NCI-H2107 (cell line): ENCODE measurements around the gene ARHGEF1.
"Not testable (repeated sequence)": the region's sequence is repeated elsewhere in the genome, so short reads cannot be mapped to it uniquely, and the experiment has no call there.

Experiments
- DNase-seq: peaks from one replicate; lab custom pipeline; 2025; lab: John Stamatoyannopoulos, UW

The ARHGEF1 gene

DNA sequence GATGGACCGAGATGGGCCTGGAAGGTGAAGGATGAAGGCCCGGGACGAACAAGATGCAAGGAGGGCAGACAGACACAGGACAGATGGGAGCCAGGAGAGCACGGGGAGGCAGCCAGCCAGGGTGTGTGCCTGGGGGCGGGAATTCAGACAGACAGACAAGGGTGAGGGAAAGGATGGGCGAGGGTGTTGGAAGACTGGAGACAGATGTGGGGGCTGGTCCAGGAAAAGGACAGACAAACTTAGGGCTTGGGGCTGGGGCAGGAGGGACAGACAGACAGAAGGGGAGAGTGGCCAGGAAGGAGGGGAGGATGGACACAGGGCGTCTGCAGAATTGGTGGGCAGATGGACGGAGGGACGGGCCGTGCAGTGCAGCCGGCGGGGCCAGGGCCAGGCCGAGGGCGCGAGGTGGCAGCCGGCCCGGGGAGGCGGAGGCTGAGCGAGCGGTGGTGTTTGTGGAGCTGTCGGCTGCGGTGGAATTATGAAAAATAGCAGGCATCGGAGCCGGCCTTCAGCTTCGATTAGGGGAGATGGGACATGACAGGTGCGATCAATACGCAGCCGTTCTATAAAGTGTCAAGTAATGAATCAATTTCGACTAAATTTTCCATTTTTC, 49.8 kb downstream of the ARHGEF1 start:
- no peak for DNase-seq

DNA sequence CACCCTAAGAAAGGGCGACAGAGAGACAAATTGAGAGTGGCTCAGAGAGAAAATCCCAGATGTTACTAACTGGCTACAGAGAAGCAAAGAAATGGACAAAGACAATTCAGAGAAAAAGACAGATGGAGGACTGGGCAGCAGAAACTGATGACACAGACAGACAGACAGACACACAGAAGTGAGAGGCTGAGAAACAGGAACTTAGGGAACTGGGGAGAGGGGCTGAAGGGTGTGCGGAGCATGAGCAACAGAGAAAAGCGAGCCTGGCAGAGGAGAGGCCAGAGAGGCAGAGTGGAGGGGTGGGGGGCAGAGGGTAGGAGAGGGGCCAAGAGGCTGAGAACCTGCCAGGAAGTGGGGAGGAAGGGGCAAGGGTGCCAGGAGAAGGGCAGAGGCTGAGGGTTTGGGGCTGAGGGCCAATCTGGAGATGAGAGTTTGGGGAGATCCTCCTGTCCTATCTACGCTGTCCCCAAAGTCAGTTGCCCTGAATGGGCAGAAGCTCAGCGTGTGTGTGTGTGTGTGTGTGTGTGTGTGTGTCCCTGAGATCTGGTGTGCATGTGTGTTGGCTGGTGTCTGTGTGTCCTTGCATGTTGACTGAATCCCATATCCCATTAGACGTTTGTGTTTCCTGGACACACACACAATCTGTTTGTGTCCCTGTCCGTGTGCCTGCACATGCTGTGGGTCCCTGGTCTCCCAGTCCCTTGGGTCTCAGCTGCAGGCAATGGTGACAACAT, 50.9 kb downstream of the ARHGEF1 start:
- no peak for DNase-seq

DNA sequence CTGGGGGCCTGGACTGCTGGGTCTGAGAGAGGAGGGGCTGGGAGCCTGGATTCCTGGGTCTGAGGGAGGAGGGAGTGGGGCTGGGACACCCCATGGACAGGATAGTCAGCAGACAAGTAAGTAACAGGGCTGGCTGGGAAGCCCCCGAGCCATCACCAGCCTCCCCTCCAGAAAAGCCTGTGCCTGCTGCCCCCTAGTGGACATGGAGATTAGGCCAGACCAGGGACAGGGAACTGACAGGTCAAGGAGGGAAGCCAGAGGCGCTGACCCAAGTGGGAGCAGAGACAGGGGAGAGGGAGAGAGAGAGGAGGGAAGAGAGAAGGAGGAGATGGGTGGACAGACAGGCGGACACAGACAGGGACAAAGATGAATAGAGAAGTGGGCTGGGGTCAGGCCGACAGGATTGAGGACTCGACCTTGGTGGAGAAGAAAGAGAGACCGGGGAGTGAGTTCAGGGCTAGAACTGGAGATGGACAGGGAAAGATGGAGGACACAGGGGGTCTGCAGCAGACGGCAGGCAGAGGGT, 51.9 kb downstream of the ARHGEF1 start:
- DNase-seq, result no peak

DNA sequence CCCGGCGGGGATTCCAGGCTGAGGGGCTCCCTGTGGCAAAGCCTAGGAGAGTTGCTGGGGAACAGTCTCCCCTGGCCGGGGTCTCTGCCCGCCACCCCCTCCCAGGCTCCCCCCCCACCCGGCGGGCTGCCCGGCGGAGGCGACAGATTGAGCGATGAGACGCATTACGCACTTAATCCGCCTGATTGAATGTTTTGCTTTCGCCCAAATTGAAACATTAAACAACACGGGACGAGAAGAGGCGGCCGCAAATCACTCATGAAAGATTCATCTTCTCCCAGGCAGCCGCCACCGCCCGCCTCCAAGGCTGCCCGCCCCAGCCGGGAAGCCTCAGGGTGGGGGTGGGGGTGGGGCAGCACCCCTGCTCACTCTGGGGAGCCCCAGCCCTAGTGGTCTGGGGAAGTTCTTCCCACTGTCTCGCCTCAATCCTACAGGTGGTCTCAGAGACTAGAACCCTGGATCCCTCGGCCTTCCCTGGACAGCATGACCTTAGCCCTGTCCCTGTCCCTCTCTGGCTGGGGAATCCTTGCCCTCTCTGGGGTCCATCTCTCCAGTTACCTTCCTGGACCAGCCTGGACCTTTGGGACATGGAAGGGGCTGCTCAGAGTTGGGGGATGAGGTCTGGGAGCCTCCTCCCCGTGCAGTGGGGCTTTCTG, 52.9 kb downstream of the ARHGEF1 start:
- no peak for DNase-seq

DNA sequence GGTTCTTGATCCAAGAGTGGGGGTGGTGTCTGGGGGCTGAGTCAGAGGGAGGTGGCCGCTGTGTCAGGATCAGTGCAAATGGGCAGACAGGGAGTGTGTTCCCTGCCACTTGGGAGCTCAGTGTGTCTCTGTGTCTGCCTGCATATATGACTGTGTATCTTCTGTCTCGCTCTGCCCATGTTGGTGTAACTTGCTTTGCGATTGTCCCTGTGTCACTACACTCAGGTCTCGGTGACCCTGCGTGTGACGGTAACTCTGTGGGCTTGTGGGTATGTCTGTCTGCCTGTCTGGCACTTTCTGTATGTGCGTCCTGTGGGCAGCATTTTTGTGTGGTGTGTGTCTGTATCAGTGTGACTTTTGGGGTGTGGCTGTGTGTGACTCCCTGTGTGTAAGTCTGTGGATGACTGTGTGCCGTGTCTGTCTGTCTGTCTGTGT, 53.4 kb downstream of the ARHGEF1 start:
- DNase-seq, result no peak

DNA sequence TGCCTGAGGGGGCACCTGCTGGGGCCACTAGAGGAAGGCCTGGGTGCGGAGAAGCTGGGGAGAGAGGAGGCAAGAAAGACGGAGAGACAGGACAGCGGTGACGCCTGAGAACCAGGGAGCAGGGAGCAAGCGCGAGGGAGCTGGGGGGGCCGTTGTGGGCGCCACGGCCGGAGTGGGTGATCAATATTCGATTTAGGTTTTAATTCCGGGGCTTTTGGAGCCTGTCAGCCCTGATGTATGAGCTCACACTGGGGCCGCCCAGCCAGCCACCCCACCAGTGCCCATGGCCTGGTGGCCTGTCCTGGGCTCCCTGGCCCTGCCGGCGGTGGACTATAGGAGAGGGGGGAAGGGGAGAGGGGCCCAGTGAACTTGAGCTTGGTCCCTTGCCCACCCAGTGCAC, 54.0 kb downstream of the ARHGEF1 start:
- DNase-seq, result no peak

DNA sequence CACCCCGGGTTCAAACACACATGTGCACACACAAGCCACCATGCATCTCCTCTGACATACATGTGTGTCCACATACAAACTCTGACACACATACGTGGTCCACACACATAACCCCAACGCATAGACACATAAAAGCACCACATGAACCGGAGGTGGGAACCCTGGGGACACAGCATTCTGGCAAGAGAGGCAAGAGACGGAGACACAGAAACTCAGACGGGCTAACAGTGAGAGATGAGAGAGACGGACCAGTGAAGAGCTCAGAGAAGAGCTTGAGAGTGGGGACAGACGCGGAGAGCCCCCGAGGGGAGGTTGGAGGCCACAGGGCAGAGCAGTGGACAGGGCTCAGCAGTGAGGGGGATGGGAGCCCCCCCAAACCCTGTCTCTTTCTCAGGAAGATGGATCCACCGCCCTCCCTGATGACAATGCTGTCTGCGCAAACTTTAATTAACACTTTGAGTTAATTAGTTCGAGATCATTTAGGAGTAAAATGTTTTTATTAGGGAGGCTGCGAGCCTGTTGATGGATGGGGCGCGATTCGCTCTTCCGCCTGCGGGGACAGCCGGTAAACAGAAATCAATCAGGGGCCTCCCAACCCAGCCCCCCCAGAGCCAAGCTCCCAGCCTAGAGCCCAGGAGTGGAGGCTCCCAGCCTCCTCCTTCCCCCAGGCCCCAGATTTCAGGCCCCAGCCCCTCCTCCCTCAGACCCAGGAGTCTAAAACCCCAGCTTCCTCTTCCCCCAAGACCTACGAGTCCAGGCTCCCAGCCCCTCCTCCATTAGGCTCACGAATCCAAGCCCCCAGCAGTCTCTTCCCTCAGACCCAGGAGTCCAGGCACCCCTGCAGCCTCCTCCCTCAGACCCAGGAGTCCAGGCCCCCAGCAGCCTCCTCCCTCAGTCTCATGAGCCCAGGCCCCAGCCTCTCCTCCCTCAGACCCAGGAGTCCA, 54.8 kb downstream of the ARHGEF1 start:
- no peak for DNase-seq

DNA sequence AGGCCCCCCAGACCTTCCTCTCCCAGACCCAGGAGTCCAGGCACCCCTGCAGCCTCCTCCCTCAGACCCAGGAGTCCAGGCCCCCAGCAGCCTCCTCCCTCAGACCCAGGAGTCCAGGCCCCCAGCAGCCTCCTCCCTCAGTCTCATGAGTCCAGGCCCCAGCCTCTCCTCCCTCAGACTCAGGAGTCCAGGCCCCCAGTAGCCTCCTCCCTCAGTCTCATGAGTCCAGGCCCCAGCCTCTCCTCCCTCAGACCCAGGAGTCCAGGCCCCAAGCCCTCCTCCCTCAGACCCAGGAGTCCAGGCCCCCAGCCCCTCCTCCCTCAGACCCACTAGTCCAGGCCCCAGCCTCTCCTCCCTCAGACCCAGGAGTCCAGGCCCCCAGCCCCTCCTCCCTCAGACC, 56.2 kb downstream of the ARHGEF1 start:
- not testable (repeated sequence) for DNase-seq

DNA sequence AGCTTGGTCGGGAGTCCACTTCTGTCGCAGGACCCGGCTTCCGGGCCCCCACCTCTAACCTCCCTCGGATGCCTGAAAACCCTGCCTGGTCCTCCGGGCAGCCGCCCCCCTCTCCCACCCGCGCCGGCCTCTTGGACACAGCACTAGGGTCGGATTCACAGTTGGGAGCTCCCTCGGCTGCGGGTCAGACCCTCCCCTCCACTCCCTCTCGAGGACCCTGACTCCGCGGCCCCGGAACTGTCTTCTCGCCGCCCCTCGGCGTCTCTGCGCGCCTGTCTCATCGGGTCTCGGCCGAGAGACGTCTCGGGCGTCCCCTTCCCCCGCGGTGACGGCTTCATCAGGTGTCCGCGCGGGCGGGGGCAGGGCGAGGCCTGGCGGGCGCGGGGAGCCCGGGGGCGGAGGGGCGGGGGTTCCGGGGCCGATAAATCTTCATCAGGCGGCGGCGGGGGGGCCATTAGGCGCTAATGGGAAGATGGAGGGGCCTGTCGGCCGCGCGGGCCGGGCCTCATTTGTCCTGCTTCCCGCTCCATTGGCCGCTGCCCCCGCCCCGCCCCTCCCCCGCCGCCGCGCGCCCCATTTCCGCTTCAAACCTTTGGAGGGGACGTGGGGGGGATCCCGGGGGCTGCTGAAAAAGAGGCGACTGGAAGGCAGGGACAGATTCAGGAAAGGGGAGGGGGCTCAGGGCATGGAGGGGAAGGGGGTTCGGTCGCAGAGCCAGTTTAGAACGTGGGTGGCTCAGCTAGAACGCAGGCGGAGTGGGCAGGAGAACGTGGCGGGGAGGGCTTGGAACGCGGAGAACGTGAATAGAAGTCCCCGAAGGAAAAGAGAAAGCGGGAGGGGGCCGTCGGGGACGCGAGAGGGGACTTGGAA, 57.1 kb downstream of the ARHGEF1 start:
- no peak for DNase-seq

DNA sequence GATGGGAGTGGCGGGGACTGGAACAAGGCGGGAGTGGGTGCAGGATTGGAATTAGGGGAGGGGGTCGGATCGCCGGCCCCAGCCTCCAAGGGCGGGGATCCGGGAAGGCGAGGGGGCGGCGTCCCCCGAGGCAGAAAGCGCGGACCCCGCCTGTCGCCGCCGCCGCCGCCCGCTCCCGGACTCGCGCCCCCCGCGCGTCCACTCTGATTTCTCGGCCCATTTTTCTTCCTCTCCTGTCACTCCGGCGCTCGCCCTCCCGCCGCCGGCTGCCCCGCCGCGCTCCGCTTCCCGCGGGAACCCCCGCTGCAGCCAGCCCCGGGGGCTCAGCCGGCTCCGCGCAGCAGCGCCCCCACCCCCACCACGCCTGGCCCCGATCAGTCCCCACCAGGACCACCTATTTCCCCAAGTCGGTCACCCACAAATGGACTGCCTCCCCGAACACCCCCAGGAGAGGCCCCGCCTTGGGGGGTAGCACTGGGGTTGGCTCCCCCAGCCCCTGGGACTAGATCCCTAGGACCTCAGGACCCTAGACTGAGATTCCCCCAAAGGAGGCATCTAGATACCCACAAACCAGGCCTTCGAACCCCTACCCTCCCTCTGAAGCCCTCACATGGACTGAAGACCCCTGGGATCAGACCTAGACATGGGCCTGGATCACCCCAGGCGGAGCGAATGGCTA, 57.9 kb downstream of the ARHGEF1 start:
- DNase-seq, result no peak

DNA sequence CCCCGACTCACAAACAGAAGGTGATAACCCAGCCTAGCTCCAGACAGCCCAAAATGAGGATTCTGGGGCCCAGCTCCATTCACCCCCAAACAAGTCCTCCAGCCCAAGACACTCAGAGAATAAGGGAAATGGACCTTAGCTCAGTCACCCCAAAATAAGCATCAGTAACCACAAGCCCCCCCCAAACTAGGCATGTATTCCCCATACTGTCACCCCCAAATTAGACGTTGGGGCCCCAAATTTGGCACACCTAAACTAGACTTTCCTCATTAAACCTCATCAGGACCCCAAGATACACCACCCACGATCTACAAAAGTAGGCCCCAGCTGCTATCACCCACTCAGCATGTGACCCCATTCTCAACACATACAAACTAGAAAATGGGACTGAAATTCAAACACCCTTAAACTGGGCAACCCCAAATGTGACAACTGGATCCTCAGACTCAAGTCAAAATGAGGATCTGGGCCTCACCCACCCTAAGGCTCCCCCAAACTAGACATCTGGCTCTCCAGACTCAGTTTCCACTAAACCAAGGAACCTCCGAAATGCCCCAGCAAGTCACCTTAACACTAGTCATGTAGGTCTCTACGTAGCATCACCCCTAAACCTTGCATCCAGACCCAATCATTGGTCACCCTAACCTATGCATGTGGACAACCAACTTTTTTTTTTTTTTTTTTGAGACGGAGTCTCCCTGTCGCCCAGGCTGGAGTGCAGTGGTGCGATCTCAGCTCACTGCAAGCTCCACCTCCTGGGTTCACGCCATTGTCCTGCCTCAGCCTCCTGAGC, 58.6 kb downstream of the ARHGEF1 start:
- no peak for DNase-seq

DNA sequence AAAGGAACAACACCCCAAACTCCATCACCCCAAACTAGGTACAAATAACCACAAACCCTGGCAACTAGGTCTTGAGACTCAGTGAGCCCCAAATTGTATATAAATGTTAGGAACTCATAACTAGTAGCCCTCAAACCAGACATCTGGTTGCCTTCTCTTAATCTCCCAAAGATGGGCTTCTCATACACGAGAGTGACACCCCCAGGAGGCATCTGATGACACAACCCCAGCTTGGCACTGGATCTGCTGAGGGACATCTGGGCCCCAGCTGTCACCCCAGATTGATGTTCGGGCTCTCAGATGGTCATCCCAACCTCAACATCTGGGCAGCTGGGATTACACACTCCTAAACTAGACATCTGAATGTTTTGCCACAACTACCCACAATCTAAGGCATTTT, 61.4 kb downstream of the ARHGEF1 start:
- no peak for DNase-seq

DNA sequence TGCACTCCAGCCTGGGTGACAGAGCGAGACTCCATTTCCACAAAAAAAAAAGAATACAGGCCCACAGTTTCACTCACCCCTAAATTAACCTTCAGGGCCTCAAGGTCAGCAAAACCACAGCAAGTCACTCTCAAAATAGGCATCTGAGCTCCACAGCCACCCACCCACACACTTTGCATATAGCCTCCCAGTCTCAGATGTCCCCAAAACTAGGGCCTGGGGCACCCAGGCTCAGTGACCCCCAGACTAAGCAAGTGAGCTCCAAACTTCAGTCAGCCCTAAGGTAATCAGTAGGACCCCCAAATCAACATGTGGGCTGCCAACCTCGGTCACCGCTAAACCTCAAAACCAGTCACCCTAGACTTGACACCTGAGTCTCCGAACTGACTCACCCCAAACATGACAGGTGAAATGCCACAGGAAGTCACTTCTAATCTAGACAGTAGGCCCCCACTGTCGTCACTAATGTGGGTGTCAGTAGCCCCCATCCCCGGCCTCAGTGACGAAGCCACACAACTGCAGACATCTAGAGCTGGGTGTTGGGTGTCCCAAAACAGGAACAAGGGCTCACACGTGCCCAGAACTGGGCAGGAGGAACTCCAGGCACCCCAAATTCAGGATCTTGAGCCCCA, 62.3 kb downstream of the ARHGEF1 start:
- no peak for DNase-seq

DNA sequence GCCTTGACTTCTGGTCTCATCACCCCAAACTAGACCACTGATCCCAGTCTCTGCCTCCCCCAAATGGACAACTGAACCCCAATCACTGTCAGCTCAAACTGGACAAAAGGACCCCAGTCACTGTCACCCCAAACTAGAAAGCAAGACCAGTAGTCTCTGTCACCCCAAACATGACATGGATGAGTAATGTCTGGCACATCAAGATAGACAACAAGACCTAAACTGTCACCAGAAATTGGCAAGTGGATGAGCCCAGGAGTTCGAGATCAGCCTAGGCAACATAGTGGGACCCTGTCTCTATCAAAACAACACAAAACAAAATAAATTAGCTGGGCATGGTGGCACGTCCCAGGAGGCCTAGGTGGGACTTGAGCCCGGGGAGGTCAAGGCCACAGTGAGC, 64.1 kb downstream of the ARHGEF1 start:
- DNase-seq, result no peak

DNA sequence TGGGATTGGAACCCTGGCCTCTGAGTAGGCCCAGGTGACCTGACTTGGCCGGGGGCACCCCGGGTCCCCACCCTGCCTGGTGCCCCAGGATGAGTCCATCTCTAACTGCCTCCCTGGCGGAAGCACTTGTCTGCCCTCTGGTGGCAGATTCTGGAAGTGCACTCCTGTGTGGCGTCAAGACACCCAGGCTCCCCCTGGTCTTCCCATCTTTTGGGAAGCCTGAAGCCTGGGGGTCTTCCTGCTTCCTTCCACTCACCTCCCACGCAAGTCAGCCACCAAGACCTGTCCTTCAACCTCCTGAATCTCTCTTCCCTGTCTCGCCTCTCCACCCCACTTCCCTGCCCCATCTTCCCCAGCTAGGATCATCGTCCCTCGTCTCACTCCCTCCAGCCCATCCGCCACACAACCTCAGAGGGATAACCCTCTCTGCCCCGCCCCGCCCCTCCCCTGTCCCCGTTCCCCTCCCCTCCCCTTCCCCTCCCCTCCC, 68.7 kb downstream of the ARHGEF1 start:
- peak; percentile 53 for DNase-seq

DNA sequence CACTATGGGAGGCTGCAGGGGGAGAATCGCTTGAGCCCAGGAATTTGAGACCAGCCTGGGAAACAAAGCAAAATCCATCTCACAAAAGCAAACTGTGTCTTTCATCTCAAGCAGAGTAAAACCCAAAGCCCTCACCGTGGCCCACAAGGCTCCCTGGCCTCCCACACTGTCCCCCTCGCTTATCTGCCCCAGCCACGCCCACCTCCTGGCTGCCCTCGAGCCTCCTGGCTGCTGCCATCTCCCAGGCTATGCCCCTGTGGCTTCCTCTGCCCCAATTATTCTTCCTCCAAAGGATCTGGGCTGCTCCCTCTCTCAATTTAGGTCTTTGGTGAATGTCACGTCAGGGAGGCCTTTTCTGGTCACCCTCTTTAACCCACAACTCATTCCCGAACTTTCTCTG, 72.5 kb downstream of the ARHGEF1 start:
- DNase-seq, result no peak

DNA sequence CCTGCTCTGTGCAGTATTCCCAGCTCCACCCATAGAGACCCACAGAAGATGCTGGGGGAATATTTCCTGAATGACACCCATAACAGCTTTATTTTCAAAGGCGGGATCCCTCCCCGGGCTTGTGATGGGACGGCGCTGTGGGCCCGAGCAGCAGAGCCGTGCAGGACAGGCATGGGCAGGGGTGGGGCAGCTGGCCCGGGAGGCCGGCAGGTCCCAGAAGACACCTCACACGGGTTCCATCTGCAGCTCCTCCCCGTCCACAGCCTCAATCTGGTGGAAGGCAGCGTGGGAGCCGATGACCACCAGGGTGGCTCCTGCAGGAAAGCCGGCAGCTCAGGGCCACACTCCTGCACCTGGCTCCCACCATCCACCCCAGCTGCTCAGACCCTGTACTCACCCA, 73.6 kb downstream of the ARHGEF1 start:
- no peak for DNase-seq
